GM12872 (cell line): ENCODE measurements around the gene C1orf226.

Experiments used
- TF ChIP-seq, protein P1 (sequence below): IDR thresholded peaks from 3 replicates; pipeline ENCODE4 v1.5.1; 2011; ENCODE audit warnings: low read depth, mild to moderate bottlenecking, low read length, moderate library complexity; ENCODE audit not compliant: insufficient read depth

The C1orf226 gene

DNA sequence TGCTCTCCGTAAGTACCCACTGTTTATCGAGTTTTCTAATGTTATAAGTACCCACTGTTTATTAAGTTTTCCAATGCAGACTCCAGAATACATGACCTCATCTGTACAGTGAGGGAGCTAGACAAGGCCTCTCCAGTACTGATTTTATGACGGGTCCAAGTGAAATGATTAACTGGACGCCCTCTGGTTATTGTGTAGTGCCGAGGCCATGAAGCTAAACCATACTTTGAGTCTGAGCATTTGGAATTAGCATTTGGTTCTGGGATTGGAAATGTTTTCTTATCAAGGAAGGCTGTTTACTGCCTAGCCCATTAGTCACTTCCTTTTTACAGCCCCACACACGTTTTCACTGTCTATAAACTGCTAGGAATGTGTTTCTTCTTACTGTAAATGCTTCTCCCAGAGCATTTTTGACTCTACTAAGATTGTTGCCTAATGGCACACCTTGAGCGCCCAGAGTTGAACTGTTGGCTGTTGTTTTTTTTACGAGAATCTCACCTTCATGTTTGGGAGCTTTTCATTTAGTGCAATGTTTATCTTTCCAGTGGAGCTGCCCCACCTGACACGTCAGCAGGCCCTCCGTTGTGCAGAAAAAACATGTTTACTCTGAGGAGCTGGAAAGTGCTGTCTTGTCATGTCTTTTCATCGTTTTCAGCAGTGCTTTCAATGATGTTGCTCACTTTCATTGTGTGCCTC lies 31.7 kb upstream of the C1orf226 start:
- TF ChIP-seq, protein P1, sequence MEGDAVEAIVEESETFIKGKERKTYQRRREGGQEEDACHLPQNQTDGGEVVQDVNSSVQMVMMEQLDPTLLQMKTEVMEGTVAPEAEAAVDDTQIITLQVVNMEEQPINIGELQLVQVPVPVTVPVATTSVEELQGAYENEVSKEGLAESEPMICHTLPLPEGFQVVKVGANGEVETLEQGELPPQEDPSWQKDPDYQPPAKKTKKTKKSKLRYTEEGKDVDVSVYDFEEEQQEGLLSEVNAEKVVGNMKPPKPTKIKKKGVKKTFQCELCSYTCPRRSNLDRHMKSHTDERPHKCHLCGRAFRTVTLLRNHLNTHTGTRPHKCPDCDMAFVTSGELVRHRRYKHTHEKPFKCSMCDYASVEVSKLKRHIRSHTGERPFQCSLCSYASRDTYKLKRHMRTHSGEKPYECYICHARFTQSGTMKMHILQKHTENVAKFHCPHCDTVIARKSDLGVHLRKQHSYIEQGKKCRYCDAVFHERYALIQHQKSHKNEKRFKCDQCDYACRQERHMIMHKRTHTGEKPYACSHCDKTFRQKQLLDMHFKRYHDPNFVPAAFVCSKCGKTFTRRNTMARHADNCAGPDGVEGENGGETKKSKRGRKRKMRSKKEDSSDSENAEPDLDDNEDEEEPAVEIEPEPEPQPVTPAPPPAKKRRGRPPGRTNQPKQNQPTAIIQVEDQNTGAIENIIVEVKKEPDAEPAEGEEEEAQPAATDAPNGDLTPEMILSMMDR, result no peak

DNA sequence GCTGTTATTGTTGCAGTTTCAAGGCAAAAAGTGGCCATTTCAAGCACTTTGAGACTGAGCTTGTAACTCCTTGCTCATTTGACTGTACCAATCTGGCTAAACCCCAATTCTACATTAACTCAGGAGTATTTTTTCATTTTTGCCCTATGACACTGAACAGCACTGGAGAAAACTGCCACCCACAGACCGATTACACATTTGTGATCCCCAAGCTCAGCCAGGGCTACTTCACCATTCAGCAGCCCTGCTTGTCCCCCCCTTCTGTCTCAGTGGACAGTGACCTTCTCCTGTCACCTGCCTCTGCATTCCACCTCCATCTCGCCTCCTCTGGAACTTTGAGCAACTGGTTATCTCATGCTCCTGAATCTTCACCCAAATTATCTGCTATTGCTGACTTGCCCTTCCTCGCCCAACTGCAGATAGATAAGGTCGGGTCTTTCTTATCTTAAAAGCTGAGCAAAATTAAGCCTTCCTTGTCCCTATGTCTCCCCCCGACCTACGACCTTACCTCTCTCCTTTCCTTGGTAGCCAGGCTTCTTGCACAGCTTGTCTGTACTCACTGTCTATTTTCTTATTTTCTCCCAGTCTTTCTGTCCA lies 30.2 kb upstream of the C1orf226 start:
- TF ChIP-seq, protein P1, result no peak

DNA sequence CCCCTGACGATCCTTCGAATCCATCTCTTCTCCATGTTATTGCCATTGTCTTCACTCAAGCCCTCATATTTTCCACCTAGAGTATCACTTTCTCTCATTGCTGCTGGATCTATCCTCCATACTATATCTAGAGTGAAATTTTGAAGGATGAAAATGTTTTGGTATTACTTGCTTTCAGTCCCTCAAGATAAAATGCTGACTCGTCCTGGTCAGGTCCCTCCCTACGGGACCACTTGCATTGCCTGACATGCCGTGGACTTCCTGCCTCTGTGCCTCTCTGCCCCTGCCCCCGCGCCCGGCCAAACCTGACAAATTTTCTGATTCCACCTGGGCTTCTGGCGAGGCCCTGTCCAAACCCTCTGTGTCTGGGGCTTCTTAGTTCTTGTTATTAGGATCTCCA lies 28.4 kb upstream of the C1orf226 start:
- TF ChIP-seq, protein P1, result no peak

DNA sequence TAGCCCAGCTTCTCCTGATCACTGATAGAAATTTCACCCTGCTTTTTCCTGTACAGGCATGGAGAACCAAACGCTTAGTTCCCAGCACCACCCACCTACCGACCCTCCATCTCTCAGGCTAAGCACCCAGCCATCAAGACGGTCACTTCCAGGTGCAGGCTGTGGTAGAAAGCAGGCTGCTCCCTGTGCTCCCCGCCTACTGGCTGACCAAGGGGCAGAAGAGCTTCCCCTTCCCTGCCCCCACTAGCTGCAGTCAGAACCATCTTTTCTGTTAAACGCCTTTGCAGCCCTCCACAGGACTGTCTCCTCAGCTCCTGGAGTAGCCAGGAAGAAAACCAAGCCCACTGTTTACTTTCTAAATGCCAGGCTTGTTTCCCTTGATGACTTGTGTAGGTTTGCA lies 27.8 kb upstream of the C1orf226 start:
- TF ChIP-seq, protein P1, result no peak

DNA sequence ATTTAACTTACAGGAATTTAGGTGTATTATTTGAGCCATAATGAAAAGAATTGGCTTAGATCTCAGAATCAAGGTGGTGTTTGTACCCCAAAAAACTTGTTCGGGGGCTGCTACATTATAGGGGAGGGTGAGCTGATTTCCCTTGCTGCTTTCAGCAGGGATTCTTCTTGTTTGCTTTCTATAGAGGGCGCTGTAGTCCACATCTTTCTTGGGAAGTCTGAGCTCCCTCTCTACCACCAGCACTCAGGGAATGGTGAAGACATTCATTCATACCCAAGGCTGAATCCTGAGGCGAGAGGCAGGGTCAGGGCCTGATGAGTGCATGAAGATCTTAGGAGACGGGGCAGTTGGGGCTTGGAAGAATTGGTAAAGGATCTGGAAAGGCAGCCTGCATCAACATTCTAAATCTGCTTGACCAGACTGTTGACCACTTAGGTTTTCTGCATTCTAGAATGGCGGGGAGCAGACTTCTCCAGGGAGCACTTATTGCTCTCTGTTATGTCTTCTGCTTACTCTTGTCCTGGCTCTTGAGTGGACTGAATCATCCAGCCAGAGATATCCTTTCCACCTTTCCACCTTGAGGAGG lies 23.8 kb upstream of the C1orf226 start:
- TF ChIP-seq, protein P1, result peak; percentile 71

DNA sequence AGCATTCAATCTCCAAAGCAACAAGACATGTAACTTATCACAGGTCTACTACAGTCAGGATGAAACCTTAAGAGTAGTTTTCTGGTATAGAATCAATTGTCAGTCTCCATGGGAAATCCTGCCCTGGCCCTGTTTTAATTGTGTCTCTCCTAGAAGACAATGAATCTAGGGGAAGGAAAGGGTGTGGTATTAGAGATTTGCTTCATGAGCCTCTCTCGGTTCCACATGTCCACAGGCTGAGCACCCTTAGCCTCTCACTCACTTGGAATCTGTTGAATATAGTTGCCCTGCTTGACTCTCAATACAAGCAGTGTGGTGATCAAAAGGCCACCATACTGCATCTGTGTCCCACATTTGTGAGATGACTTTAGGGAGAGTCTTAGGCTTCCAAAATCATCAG lies 22.6 kb upstream of the C1orf226 start:
- TF ChIP-seq, protein P1, result no peak

DNA sequence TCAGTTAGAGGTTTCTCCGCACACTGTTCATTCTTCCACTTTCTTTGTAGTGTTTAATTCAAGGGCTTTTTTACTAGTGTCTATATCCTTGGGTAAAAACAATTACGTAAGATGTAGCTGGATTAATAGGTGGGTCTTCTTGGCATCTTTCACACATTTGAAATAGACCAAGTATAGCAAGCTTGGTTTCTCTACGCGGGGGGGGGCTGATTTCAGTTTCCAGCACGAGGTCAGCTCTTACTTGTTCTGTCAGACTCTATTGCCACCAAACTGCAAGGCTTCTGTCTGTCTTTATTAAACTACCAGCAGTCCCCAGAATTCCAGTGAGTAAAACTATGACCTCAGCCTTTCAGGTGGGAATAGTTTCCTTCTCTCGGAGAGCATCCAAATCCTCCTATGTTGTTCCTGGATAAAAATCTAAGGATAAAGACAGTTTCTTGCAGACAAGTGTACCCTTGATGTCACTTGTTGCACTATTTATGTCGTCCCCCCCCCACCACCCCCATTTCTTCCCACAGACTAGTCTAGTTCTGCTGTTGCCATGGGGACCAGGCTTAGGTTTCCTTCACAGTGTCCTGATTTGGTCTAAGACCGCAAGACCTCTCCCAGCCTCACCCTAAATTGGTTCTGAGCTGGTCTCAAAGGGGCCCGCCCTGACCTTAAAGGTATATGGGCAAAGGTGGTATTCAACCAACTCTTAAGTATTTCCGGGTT lies 21.8 kb upstream of the C1orf226 start:
- TF ChIP-seq, protein P1, result no peak
